HL-60 (cell line): Measurements from ENCODE around the gene NFIB.

Experiments used
- DNase-seq, 2 experiments: peaks; one replicate each; pipeline ENCODE4 v3.0.0-alpha.2; 2010 to 2020; ENCODE audit warnings: low read depth in 1 of 2, low spot score in 1 of 2
- H3K27ac ChIP-seq: fragments of 250-450 bp; sonication (Bioruptor Pico); replicated peaks from 2 replicates; pipeline ENCODE4 v1.5.1; 2020; ENCODE audit warnings: mild to moderate bottlenecking, moderate library complexity
- H3K27me3 ChIP-seq: fragments of 250-450 bp; sonication (Bioruptor Pico); 2 replicates; pipeline ENCODE4 v1.5.1; 2021; ENCODE audit warnings: mild to moderate bottlenecking, moderate library complexity; ENCODE audit not compliant: insufficient read depth, poor library complexity, severe bottlenecking
- H3K4me3 ChIP-seq: replicated peaks from 2 replicates; pipeline ENCODE4 v1.5.1; 2011; ENCODE audit warnings: mild to moderate bottlenecking, control low read depth, low read length; ENCODE audit not compliant: insufficient read depth
- CTCF ChIP-seq: IDR thresholded peaks from one replicate; pipeline ENCODE4 v1.5.1; 2011; ENCODE audit warnings: low read length, control low read depth, inconsistent platforms; ENCODE audit not compliant: insufficient read depth
- GABPA ChIP-seq: IDR thresholded peaks from 2 replicates; pipeline ENCODE4 v1.6.1; 2012; ENCODE audit warnings: low read depth
- POLR2AphosphoS5 ChIP-seq: IDR thresholded peaks from 2 replicates; pipeline ENCODE4 v1.6.1; 2012; ENCODE audit warnings: low read depth
- REST ChIP-seq: IDR thresholded peaks from 2 replicates; pipeline ENCODE4 v1.6.1; 2012; ENCODE audit warnings: low read depth; ENCODE audit not compliant: insufficient replicate concordance
- SPI1 ChIP-seq: IDR thresholded peaks from 2 replicates; pipeline ENCODE4 v1.6.1; 2012; ENCODE audit warnings: low read depth, mild to moderate bottlenecking, borderline replicate concordance

NFIB gene

GRCh38 chr9:14256588-14256987 lies 57.4 kb downstream of the NFIB start:
- TF ChIP-seq CTCF = no peak
- no peak for TF ChIP-seq POLR2AphosphoS5
- no peak for TF ChIP-seq GABPA
- TF ChIP-seq REST = no peak
- no peak for TF ChIP-seq SPI1
- no peak for DNase-seq
- H3K4me3 ChIP-seq = no peak overlapping the region
- H3K27ac ChIP-seq = no peak overlapping the region
- no peaks in the 10 kb centered on the region for H3K27me3 ChIP-seq

- no peak for TF ChIP-seq POLR2AphosphoS5
- no peak for TF ChIP-seq GABPA
- Histone ChIP-seq H3K27me3 (no peaks in the 10 kb centered on the region), H3K27ac (no peak overlapping the region), H3K4me3 (no peak overlapping the region)
- DNase-seq = no peak
Measured at GRCh38 chr9:14251154-14252071, 62.5 kb downstream of the NFIB start.

- H3K27me3 ChIP-seq = no peaks in the 10 kb centered on the region
- no peak for DNase-seq
- no peak overlapping the region for H3K4me3 ChIP-seq
- H3K27ac ChIP-seq = no peak overlapping the region
- TF ChIP-seq SPI1 (no peak), CTCF (no peak), GABPA (no peak), POLR2AphosphoS5 (no peak), REST (no peak)
Measured at GRCh38 chr9:14250794-14251153, 63.2 kb downstream of the NFIB start.

- H3K27ac ChIP-seq = no peak overlapping the region
- no peak overlapping the region for H3K4me3 ChIP-seq
- DNase-seq = no peak
- TF ChIP-seq GABPA = no peak
- TF ChIP-seq CTCF = no peak
- TF ChIP-seq POLR2AphosphoS5 = no peak
- TF ChIP-seq SPI1 = no peak
- TF ChIP-seq REST = no peak
- no peaks in the 10 kb centered on the region for H3K27me3 ChIP-seq
Measured at GRCh38 chr9:14249527-14249926, 64.4 kb downstream of the NFIB start.
